22Rv1 (cell line): ENCODE measurements around the gene ADAMTS3.

Experiments used
- CTCF ChIP-seq: fragments of 450-650 bp; IDR thresholded peaks from 2 replicates; pipeline ENCODE4 v1.5.1; 2017; ENCODE audit warnings: mild to moderate bottlenecking
- ZFX ChIP-seq: fragments of 450-650 bp; IDR thresholded peaks from 2 replicates; pipeline ENCODE4 v1.6.1; 2017; ENCODE audit warnings: antibody characterized with exemption, borderline replicate concordance

- no peak for TF ChIP-seq CTCF
- TF ChIP-seq ZFX: no peak
Measured at GRCh38 chr4:72274251-72274650, 294.8 kb downstream of the ADAMTS3 start.
